ENCODE results near the gene GATA3.
A peak's percentile ranks its signal among the peaks of the same experiment; 100 is the strongest.

The GATA3 gene

DNA sequence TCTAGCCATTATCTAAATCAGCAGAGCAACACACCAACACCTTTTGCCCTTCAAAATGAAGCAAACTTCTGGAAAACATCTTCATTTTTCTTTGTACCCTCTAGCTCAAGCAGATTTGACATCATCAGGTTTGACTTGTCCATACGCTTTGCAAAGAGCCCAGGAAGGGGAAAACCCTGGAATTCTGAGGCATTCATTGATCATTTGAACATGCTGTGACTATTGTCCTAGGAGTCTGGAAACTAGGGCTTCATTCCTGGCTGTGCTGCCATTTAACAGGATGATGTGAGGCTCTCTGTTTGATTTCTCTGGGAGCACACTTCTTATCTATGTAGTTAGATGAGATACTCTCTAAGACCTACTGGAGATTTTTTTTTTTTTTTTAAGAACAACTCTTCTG, 23.5 kb downstream of the GATA3 start:
- TF ChIP-seq ZC3H10 (CRISPR knock-in tag; IDR thresholded peaks at IDR 0.05) (no peak), TOX (CRISPR knock-in tag; IDR thresholded peaks at IDR 0.05; ENCODE audit: borderline replicate concordance) (no peak), BACH2 (CRISPR knock-in tag; IDR thresholded peaks at IDR 0.05; ENCODE audit: borderline replicate concordance) (no peak), ZNF70 (CRISPR knock-in tag; IDR thresholded peaks at IDR 0.05) (no peak), PPARA (CRISPR knock-in tag; IDR thresholded peaks at IDR 0.05; ENCODE audit: borderline replicate concordance) (no peak), ZFP30 (CRISPR knock-in tag; IDR thresholded peaks at IDR 0.05) (no peak), GLIS3 (CRISPR knock-in tag; IDR thresholded peaks at IDR 0.05) (no peak), ZFP3 (CRISPR knock-in tag; IDR thresholded peaks at IDR 0.05) (no peak), SNAI2 (CRISPR knock-in tag; IDR thresholded peaks at IDR 0.05) (no peak), CSDC2 (CRISPR knock-in tag; IDR thresholded peaks at IDR 0.05) (no peak)
- TF ChIP-seq, protein P1, sequence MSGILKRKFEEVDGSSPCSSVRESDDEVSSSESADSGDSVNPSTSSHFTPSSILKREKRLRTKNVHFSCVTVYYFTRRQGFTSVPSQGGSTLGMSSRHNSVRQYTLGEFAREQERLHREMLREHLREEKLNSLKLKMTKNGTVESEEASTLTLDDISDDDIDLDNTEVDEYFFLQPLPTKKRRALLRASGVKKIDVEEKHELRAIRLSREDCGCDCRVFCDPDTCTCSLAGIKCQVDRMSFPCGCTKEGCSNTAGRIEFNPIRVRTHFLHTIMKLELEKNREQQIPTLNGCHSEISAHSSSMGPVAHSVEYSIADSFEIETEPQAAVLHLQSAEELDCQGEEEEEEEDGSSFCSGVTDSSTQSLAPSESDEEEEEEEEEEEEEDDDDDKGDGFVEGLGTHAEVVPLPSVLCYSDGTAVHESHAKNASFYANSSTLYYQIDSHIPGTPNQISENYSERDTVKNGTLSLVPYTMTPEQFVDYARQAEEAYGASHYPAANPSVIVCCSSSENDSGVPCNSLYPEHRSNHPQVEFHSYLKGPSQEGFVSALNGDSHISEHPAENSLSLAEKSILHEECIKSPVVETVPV (CRISPR knock-in tag; IDR thresholded peaks at IDR 0.05): no peak
- TF ChIP-seq, protein P2, sequence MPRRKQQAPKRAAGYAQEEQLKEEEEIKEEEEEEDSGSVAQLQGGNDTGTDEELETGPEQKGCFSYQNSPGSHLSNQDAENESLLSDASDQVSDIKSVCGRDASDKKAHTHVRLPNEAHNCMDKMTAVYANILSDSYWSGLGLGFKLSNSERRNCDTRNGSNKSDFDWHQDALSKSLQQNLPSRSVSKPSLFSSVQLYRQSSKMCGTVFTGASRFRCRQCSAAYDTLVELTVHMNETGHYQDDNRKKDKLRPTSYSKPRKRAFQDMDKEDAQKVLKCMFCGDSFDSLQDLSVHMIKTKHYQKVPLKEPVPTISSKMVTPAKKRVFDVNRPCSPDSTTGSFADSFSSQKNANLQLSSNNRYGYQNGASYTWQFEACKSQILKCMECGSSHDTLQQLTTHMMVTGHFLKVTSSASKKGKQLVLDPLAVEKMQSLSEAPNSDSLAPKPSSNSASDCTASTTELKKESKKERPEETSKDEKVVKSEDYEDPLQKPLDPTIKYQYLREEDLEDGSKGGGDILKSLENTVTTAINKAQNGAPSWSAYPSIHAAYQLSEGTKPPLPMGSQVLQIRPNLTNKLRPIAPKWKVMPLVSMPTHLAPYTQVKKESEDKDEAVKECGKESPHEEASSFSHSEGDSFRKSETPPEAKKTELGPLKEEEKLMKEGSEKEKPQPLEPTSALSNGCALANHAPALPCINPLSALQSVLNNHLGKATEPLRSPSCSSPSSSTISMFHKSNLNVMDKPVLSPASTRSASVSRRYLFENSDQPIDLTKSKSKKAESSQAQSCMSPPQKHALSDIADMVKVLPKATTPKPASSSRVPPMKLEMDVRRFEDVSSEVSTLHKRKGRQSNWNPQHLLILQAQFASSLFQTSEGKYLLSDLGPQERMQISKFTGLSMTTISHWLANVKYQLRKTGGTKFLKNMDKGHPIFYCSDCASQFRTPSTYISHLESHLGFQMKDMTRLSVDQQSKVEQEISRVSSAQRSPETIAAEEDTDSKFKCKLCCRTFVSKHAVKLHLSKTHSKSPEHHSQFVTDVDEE (CRISPR knock-in tag; IDR thresholded peaks at IDR 0.05): no peak
- ATAC-seq: no peak

DNA sequence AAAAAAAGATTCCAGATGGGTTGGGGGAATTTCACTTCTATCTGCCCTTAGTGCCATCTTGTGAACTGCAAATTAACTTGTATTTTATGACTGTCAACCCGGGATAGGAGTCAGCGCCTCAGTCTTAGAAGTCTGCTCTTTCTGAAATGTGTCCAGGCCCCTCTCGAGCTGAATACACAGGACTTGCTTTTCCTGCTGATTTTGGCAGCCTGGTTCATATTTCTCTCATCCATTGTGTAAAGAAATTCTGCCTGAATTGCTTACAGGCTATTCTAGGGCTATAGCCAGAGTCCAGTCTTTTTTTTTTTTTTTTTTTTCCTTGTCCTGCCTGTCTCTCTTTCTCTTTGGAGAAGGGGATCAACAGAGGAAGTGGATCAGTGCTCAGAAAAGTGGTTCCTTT, 24.6 kb downstream of the GATA3 start:
- TF ChIP-seq CSDC2 (CRISPR knock-in tag; IDR thresholded peaks at IDR 0.05) (no peak), SNAI2 (CRISPR knock-in tag; IDR thresholded peaks at IDR 0.05) (no peak), ZNF565 (CRISPR knock-in tag; conservative IDR thresholded peaks at IDR 0.05; ENCODE audit: low read depth) (no peak), PPARA (CRISPR knock-in tag; IDR thresholded peaks at IDR 0.05; ENCODE audit: borderline replicate concordance) (no peak), ESRRG (CRISPR knock-in tag; IDR thresholded peaks at IDR 0.05) (no peak), ZFP30 (CRISPR knock-in tag; IDR thresholded peaks at IDR 0.05) (no peak), OSR1 (CRISPR knock-in tag; IDR thresholded peaks at IDR 0.05) (no peak), ZFP3 (CRISPR knock-in tag; IDR thresholded peaks at IDR 0.05) (no peak), TOX (CRISPR knock-in tag; IDR thresholded peaks at IDR 0.05; ENCODE audit: borderline replicate concordance) (no peak), TCF4 (CRISPR knock-in tag; IDR thresholded peaks at IDR 0.05; ENCODE audit: borderline replicate concordance) (no peak), ZC3H10 (CRISPR knock-in tag; IDR thresholded peaks at IDR 0.05) (no peak), ARNTL (CRISPR knock-in tag; IDR thresholded peaks at IDR 0.05; ENCODE audit: borderline replicate concordance, low read depth) (no peak), BACH2 (CRISPR knock-in tag; IDR thresholded peaks at IDR 0.05; ENCODE audit: borderline replicate concordance) (no peak), ZNF8 (CRISPR knock-in tag; IDR thresholded peaks at IDR 0.05) (no peak), RARB (CRISPR knock-in tag; IDR thresholded peaks at IDR 0.05) (no peak)
- TF ChIP-seq, protein P2 (CRISPR knock-in tag; IDR thresholded peaks at IDR 0.05): no peak
- TF ChIP-seq, protein P1 (CRISPR knock-in tag; IDR thresholded peaks at IDR 0.05): no peak
- TF ChIP-seq, protein P3, sequence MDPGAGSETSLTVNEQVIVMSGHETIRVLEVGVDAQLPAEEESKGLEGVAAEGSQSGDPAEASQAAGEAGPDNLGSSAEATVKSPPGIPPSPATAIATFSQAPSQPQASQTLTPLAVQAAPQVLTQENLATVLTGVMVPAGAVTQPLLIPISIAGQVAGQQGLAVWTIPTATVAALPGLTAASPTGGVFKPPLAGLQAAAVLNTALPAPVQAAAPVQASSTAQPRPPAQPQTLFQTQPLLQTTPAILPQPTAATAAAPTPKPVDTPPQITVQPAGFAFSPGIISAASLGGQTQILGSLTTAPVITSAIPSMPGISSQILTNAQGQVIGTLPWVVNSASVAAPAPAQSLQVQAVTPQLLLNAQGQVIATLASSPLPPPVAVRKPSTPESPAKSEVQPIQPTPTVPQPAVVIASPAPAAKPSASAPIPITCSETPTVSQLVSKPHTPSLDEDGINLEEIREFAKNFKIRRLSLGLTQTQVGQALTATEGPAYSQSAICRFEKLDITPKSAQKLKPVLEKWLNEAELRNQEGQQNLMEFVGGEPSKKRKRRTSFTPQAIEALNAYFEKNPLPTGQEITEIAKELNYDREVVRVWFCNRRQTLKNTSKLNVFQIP (CRISPR knock-in tag; IDR thresholded peaks at IDR 0.05; ENCODE audit: borderline replicate concordance, low read depth): no peak
- TF ChIP-seq, protein P4, sequence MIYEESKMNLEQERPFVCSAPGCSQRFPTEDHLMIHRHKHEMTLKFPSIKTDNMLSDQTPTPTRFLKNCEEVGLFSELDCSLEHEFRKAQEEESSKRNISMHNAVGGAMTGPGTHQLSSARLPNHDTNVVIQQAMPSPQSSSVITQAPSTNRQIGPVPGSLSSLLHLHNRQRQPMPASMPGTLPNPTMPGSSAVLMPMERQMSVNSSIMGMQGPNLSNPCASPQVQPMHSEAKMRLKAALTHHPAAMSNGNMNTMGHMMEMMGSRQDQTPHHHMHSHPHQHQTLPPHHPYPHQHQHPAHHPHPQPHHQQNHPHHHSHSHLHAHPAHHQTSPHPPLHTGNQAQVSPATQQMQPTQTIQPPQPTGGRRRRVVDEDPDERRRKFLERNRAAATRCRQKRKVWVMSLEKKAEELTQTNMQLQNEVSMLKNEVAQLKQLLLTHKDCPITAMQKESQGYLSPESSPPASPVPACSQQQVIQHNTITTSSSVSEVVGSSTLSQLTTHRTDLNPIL (CRISPR knock-in tag; IDR thresholded peaks at IDR 0.05; ENCODE audit: low read depth): no peak
- TF ChIP-seq, protein P5, sequence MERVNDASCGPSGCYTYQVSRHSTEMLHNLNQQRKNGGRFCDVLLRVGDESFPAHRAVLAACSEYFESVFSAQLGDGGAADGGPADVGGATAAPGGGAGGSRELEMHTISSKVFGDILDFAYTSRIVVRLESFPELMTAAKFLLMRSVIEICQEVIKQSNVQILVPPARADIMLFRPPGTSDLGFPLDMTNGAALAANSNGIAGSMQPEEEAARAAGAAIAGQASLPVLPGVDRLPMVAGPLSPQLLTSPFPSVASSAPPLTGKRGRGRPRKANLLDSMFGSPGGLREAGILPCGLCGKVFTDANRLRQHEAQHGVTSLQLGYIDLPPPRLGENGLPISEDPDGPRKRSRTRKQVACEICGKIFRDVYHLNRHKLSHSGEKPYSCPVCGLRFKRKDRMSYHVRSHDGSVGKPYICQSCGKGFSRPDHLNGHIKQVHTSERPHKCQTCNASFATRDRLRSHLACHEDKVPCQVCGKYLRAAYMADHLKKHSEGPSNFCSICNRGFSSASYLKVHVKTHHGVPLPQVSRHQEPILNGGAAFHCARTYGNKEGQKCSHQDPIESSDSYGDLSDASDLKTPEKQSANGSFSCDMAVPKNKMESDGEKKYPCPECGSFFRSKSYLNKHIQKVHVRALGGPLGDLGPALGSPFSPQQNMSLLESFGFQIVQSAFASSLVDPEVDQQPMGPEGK (CRISPR knock-in tag; IDR thresholded peaks at IDR 0.05; ENCODE audit: borderline replicate concordance): no peak
- peak; percentile 39 for ATAC-seq

All from SK-N-SH treated with all-trans-retinoic acid at 6 μM for 48 hours (cell line).